ENCODE results near the gene FOXJ1. TPM values are rescaled to one million over a fixed set of nuclear protein-coding genes. Genes with fewer than 3 reads are reported as not detected.

Gene FOXJ1
- total and polyA plus RNA-seq, 2 of the 8 experiments (the other 6 are each of a cell fraction or from before 2014, with no cell fraction given) = 4.7 to 5.4 TPM

GRCh38 chr17:76125922-76126321, 15.1 kb downstream of the FOXJ1 start:
- Histone ChIP-seq H2AFZ (ENCODE audit: low read length) (no peak overlapping the region), H3K4me3 (ENCODE audit: extremely low read depth in 1 of 4, insufficient read depth in 2 of 4, low read depth in 3 of 4, low read length in 4 of 4) (no peak overlapping the region), H3K27me3 (replicated peaks in 1 of 4; ENCODE audit: control insufficient read depth in 3 of 4, extremely low read depth in 1 of 4, insufficient read depth in 3 of 4, low read length in 3 of 4) (peaks cover 0 to 19% (median 7%) of the 10 kb centered on the region in 4 experiments; a peak in 5 of 7 replicates), H2BK15ac (ENCODE audit: low read length) (no peak overlapping the region), H4K5ac (ENCODE audit: insufficient read length, low read depth, low read length) (no peak overlapping the region), H3K79me2 (ENCODE audit: control insufficient read depth in 1 of 2, insufficient read depth in 2 of 2, low read length in 2 of 2) (no peaks in the 10 kb centered on the region), H3K27ac (ENCODE audit: low read depth, low read length) (no peak overlapping the region), H3K56ac (replicated peaks; ENCODE audit: insufficient read length, low read depth, low read length) (no peak overlapping the region), H3K4me1 (replicated peaks in 1 of 4; ENCODE audit: control insufficient read depth in 3 of 4, insufficient read depth in 4 of 4, low read length in 3 of 4) (peaks cover 3 to 29% (median 17%) of the 10 kb centered on the region in 4 experiments), H3K4me2 (ENCODE audit: insufficient read depth in 1 of 2, low read depth in 2 of 2, low read length in 2 of 2) (no peak overlapping the region), H3K14ac (ENCODE audit: insufficient read length) (no peak overlapping the region), H2BK5ac (ENCODE audit: low read depth, low read length) (no peak overlapping the region), H3K9ac (replicated peaks in 1 of 4; ENCODE audit: extremely low read depth in 1 of 4, low read depth in 3 of 4, low read length in 3 of 4) (no peak overlapping the region), H4K91ac (replicated peaks; ENCODE audit: insufficient read length, low read length) (no peak overlapping the region), H2BK20ac (ENCODE audit: low read length) (no peak overlapping the region), H3K9me3 (ENCODE audit: insufficient read depth in 2 of 2, low read depth in 1 of 2, low read length in 1 of 2) (no peaks in the 10 kb centered on the region), H3K36me3 (ENCODE audit: control insufficient read depth in 2 of 4, insufficient read depth in 4 of 4, low read length in 3 of 4) (no peaks in the 10 kb centered on the region), H2AK5ac (ENCODE audit: low read depth, low read length) (no peak overlapping the region), H3K23ac (ENCODE audit: insufficient read length) (no peak overlapping the region), H4K8ac (ENCODE audit: extremely low read depth, insufficient read depth, low read length) (no peak overlapping the region), H4K20me1 (replicated peaks in 1 of 2; ENCODE audit: control insufficient read depth in 1 of 2, insufficient read depth in 2 of 2, low read length in 2 of 2) (no peaks in the 10 kb centered on the region), H2BK12ac (ENCODE audit: low read depth, low read length) (no peak overlapping the region), H3K79me1 (ENCODE audit: low read depth, low read length) (no peaks in the 10 kb centered on the region), H3K18ac (ENCODE audit: extremely low read depth, low read length) (no peak overlapping the region), H3K4ac (replicated peaks; ENCODE audit: insufficient read length, low read depth, low read length) (no peak overlapping the region), H2BK120ac (replicated peaks; ENCODE audit: low read depth, low read length) (no peak overlapping the region), H3K23me2 (ENCODE audit: low read depth, low read length) (peaks cover 6% of the 10 kb centered on the region; the same call in 1 of the 2 replicates)
- DNase-seq (ENCODE audit: low read depth in 1 of 2, low spot score in 2 of 2) (no peak), FAIRE-seq (no peak)
- ChIA-PET POLR2A (ENCODE audit: partially characterized antibody) (interaction anchor here (0.7 to 1.5 kb wide), 3 partner anchors 9 to 112 kb away, joined by 3 to 6 read pairs (median 4); no protein-coding TSS in a partner anchor), CTCF (ENCODE audit: partially characterized antibody) (interaction anchor here (0.8 to 41.5 kb wide), 21 partner anchors 8 to 259 kb away, joined by 3 to 778 read pairs (median 4); partner anchors contain the start of genes FOXJ1 and ZACN)
- WGBS, 2 experiments (ENCODE audit: extremely low coverage in 1 of 2, insufficient coverage in 1 of 2, insufficient read length in 1 of 2, insufficient replicate concordance in 2 of 2, low coverage in 1 of 2, low lambda C conversion rate in 2 of 2, missing lambda C conversion rate in 1 of 2) = 100% methylated on average over 1 of the region's 1 CpG; no CpG with 5 or more reads in 1 of the 2 experiments
- TF ChIP-seq GTF2F1 (IDR thresholded peaks at IDR 0.05; ENCODE audit: borderline replicate concordance, low read depth, low read length) = no peak
- TF ChIP-seq POLR2A (IDR thresholded peaks at IDR 0.05; ENCODE audit: control extremely low read depth in 1 of 2, low read depth in 2 of 2, low read length in 2 of 2) = no peak
- no peak for TF ChIP-seq ZNF274 (IDR thresholded peaks at IDR 0.05; ENCODE audit: borderline replicate concordance, extremely low read depth, low read length)
- no peak for TF ChIP-seq CREB1 (IDR thresholded peaks at IDR 0.05)
- no peak for TF ChIP-seq BRCA1 (IDR thresholded peaks at IDR 0.05; ENCODE audit: low read depth, low read length)
- TF ChIP-seq JUND (IDR thresholded peaks at IDR 0.05; ENCODE audit: low read length) = no peak
- TF ChIP-seq NRF1 (IDR thresholded peaks at IDR 0.05; ENCODE audit: low read depth, low read length) = no peak
- no peak for TF ChIP-seq CTBP2 (IDR thresholded peaks at IDR 0.05; ENCODE audit: borderline replicate concordance, insufficient read depth, insufficient read length, low read length)
- TF ChIP-seq YY1 (IDR thresholded peaks at IDR 0.05; ENCODE audit: low read depth, low read length) = no peak
- no peak for TF ChIP-seq BACH1 (IDR thresholded peaks at IDR 0.05; ENCODE audit: low read length)
- no peak for TF ChIP-seq KDM1A (IDR thresholded peaks at IDR 0.05; ENCODE audit: borderline replicate concordance, low read length)

Data from H1 (cell line).